Measurements from ENCODE around the gene ZNF850. TPM values are rescaled to one million over a fixed set of nuclear protein-coding genes. Genes with fewer than 3 reads are reported as not detected.

ZNF850 gene
- total and polyA plus RNA-seq, 2 of the 13 experiments (the other 11 are each of a cell fraction or from before 2014, with no cell fraction given), result 0.78 to 6.6 TPM

DNA sequence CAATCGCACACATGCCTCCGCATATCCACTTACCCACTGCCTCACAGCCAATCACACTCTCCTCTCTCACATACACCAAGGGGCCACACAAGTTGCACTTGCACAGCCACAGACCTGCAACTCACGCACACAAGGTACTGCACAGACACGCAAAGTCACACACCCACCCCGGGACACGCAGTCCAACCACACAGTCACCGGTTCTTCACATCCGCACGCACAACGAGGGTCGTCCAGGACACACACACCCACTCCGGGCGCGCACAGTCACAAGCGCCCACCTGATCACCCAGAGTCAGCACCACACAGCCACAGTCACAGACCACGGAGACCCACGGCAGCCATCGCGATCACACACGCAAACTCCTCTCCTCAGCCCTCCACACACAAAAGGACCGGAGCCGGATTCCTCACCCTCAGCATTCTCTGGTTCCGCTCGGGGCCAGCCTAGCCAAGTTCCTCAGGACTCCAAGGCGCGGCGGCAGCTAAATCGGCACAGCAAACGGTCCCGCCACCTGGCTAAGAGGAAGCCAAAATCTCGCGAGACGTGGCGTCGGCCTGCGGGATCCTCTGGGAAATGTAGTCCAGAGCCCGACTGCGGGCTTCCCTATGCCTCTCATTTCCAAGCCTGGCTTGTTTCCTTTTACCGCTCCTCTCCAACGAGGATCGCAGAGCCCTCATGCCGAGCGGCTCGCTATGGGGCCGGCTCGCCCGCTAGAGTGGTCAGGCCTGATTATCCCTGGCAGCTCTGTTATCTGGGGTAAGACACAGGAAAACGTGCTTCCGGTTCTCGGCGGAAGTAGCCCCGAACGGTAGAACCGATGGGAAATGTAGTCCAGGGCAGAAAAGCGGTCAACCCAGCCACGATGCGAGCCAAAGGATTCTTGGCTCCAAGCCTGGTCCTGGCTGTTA is at the start of gene ZNF850 (continued):
- TF ChIP-seq, protein P1, sequence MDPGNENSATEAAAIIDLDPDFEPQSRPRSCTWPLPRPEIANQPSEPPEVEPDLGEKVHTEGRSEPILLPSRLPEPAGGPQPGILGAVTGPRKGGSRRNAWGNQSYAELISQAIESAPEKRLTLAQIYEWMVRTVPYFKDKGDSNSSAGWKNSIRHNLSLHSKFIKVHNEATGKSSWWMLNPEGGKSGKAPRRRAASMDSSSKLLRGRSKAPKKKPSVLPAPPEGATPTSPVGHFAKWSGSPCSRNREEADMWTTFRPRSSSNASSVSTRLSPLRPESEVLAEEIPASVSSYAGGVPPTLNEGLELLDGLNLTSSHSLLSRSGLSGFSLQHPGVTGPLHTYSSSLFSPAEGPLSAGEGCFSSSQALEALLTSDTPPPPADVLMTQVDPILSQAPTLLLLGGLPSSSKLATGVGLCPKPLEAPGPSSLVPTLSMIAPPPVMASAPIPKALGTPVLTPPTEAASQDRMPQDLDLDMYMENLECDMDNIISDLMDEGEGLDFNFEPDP (CRISPR knock-in tag; conservative IDR thresholded peaks at IDR 0.05), result 0 out of 2 replicates have a peak, but pooled peaks have one; percentile 43
- TF ChIP-seq ZNF335 (CRISPR knock-in tag; IDR thresholded peaks at IDR 0.05) (peak; percentile 68; the same call in 1 of the 2 replicates), DR1 (CRISPR knock-in tag; IDR thresholded peaks at IDR 0.05) (no peak), POLR2AphosphoS5 (IDR thresholded peaks at IDR 0.05; ENCODE audit: low read depth, low read length) (peak; percentile 44; the same call in 1 of the 2 replicates), ZNF143 (CRISPR knock-in tag; IDR thresholded peaks at IDR 0.05) (peak; percentile 93), CBX2 (IDR thresholded peaks at IDR 0.05; ENCODE audit: low read depth, low read length) (no peak), CBX2 (CRISPR knock-in tag; IDR thresholded peaks at IDR 0.05; ENCODE audit: low read depth) (no peak), ZNF615 (CRISPR knock-in tag; IDR thresholded peaks at IDR 0.05; ENCODE audit: borderline replicate concordance) (no peak), AKAP8 (CRISPR knock-in tag; IDR thresholded peaks at IDR 0.05) (no peak), ATF7 (IDR thresholded peaks at IDR 0.05) (no peak), ATF7 (CRISPR knock-in tag; IDR thresholded peaks at IDR 0.05) (no peak), MYC (CRISPR knock-in tag; IDR thresholded peaks at IDR 0.05; ENCODE audit: borderline replicate concordance) (peak; percentile 82), FOXP1 (IDR thresholded peaks at IDR 0.05) (no peak), FOXP1 (CRISPR knock-in tag; IDR thresholded peaks at IDR 0.05) (0 out of 2 replicates have a peak, but pooled peaks have one; percentile 7), MTF1 (CRISPR knock-in tag; IDR thresholded peaks at IDR 0.05) (no peak), SMAD9 (CRISPR knock-in tag; IDR thresholded peaks at IDR 0.05) (no peak), RBFOX2 (IDR thresholded peaks at IDR 0.05; ENCODE audit: low read depth, low read length) (peak; percentile 55; the same call in 1 of the 2 replicates), CEBPB (IDR thresholded peaks at IDR 0.05; ENCODE audit: borderline replicate concordance, low read depth, low read length) (no peak), ZNF234 (CRISPR knock-in tag; conservative IDR thresholded peaks at IDR 0.05) (no peak)
- TF ChIP-seq, protein P2, sequence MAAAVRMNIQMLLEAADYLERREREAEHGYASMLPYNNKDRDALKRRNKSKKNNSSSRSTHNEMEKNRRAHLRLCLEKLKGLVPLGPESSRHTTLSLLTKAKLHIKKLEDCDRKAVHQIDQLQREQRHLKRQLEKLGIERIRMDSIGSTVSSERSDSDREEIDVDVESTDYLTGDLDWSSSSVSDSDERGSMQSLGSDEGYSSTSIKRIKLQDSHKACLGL (CRISPR knock-in tag; IDR thresholded peaks at IDR 0.05), result peak; percentile 71; the same call in 1 of the 2 replicates
- TF ChIP-seq, protein P3, sequence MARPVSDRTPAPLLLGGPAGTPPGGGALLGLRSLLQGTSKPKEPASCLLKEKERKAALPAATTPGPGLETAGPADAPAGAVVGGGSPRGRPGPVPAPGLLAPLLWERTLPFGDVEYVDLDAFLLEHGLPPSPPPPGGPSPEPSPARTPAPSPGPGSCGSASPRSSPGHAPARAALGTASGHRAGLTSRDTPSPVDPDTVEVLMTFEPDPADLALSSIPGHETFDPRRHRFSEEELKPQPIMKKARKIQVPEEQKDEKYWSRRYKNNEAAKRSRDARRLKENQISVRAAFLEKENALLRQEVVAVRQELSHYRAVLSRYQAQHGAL (CRISPR knock-in tag; IDR thresholded peaks at IDR 0.05; ENCODE audit: not compliant biosample characterization), result no peak
- TF ChIP-seq, protein P4, sequence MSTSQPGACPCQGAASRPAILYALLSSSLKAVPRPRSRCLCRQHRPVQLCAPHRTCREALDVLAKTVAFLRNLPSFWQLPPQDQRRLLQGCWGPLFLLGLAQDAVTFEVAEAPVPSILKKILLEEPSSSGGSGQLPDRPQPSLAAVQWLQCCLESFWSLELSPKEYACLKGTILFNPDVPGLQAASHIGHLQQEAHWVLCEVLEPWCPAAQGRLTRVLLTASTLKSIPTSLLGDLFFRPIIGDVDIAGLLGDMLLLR (CRISPR knock-in tag; IDR thresholded peaks at IDR 0.05), result peak; percentile 81; the same call in 1 of the 2 replicates
- TF ChIP-seq, protein P5, sequence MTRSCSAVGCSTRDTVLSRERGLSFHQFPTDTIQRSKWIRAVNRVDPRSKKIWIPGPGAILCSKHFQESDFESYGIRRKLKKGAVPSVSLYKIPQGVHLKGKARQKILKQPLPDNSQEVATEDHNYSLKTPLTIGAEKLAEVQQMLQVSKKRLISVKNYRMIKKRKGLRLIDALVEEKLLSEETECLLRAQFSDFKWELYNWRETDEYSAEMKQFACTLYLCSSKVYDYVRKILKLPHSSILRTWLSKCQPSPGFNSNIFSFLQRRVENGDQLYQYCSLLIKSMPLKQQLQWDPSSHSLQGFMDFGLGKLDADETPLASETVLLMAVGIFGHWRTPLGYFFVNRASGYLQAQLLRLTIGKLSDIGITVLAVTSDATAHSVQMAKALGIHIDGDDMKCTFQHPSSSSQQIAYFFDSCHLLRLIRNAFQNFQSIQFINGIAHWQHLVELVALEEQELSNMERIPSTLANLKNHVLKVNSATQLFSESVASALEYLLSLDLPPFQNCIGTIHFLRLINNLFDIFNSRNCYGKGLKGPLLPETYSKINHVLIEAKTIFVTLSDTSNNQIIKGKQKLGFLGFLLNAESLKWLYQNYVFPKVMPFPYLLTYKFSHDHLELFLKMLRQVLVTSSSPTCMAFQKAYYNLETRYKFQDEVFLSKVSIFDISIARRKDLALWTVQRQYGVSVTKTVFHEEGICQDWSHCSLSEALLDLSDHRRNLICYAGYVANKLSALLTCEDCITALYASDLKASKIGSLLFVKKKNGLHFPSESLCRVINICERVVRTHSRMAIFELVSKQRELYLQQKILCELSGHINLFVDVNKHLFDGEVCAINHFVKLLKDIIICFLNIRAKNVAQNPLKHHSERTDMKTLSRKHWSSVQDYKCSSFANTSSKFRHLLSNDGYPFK (CRISPR knock-in tag; IDR thresholded peaks at IDR 0.05; ENCODE audit: borderline replicate concordance), result peak; percentile 66; the same call in 1 of the 2 replicates
- TF ChIP-seq, protein P6, sequence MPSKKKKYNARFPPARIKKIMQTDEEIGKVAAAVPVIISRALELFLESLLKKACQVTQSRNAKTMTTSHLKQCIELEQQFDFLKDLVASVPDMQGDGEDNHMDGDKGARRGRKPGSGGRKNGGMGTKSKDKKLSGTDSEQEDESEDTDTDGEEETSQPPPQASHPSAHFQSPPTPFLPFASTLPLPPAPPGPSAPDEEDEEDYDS (CRISPR knock-in tag; IDR thresholded peaks at IDR 0.05), result no peak
